Neural cell (in vitro differentiated cells): Measurements from ENCODE around the gene DGKD. TPM values are rescaled to one million over a fixed set of nuclear protein-coding genes. Genes with fewer than 3 reads are reported as not detected.

Source experiments
- H2AFZ ChIP-seq: fragments of 200-600, 300-800 bp; sonication (generic), shearing (Covaris generic); 2 replicates; pipeline ENCODE4 v1.6.0; 2014; ENCODE audit warnings: low read depth, mild to moderate bottlenecking, antibody characterized with exemption, low read length, moderate library complexity
- H3F3A ChIP-seq: fragments of 200-600 bp; shearing (Covaris generic); 2 replicates; pipeline ENCODE4 v1.6.1; 2016; ENCODE audit warnings: mild to moderate bottlenecking, moderate library complexity, mixed read lengths, antibody characterized with exemption, low read length; ENCODE audit not compliant: insufficient read depth, poor library complexity, severe bottlenecking
- H3K27ac ChIP-seq: fragments of 200-600, 300-800 bp; sonication (generic), shearing (Covaris generic); 2 replicates; pipeline ENCODE4 v1.5.1; 2014; ENCODE audit warnings: mild to moderate bottlenecking, low read length, moderate library complexity
- H3K27me3 ChIP-seq: fragments of 300-800, 200-600 bp; sonication (generic), shearing (Covaris generic); 2 replicates; pipeline ENCODE4 v1.6.0; 2014; ENCODE audit warnings: mild to moderate bottlenecking, low read depth, low read length, moderate library complexity; ENCODE audit not compliant: insufficient read depth
- H3K36me3 ChIP-seq: fragments of 300-800, 200-600 bp; sonication (generic), shearing (Covaris generic); 2 replicates; pipeline ENCODE4 v1.5.1; 2014; ENCODE audit warnings: mild to moderate bottlenecking, antibody characterized with exemption, low read length, moderate library complexity; ENCODE audit not compliant: insufficient read depth
- H3K4me2 ChIP-seq: fragments of 300-800, 200-600 bp; sonication (generic), shearing (Covaris generic); 2 replicates; pipeline ENCODE4 v1.6.0; 2014; ENCODE audit warnings: mild to moderate bottlenecking, low read length
- H3K4me3 ChIP-seq: fragments of 300-800, 200-600 bp; sonication (generic), shearing (Covaris generic); 2 replicates; pipeline ENCODE4 v1.5.1; 2014; ENCODE audit warnings: mild to moderate bottlenecking, low read length, moderate library complexity
- H3K79me2 ChIP-seq: fragments of 200-600 bp; shearing (Covaris generic); replicated peaks from 2 replicates; pipeline ENCODE4 v1.6.0; 2014; ENCODE audit warnings: mild to moderate bottlenecking, low read length, moderate library complexity; ENCODE audit not compliant: insufficient read depth
- H3K9ac ChIP-seq: fragments of 300-800, 200-600 bp; sonication (generic), shearing (Covaris generic); 2 replicates; pipeline ENCODE4 v1.6.1; 2016; ENCODE audit warnings: mild to moderate bottlenecking, low read length, mixed read lengths
- H3K9me2 ChIP-seq: fragments of 200-600 bp; shearing (Covaris generic); 2 replicates; pipeline ENCODE4 v1.6.1; 2016; ENCODE audit warnings: mild to moderate bottlenecking, low read length, mixed read lengths; ENCODE audit not compliant: insufficient read depth
- H3K9me3 ChIP-seq: fragments of 200-600, 300-800 bp; sonication (generic), shearing (Covaris generic); 2 replicates; pipeline ENCODE4 v1.6.1; 2016; ENCODE audit warnings: mild to moderate bottlenecking, mixed run types, low read length, moderate library complexity, mixed read lengths
- H4K20me1 ChIP-seq: fragments of 200-600 bp; shearing (Covaris generic); 2 replicates; pipeline ENCODE4 v1.6.1; 2016; ENCODE audit warnings: mild to moderate bottlenecking, mixed run types; ENCODE audit not compliant: insufficient read depth
- CTCF ChIP-seq: fragments of 450-650 bp; IDR thresholded peaks from 2 replicates; pipeline ENCODE4 v1.5.1; 2014; ENCODE audit warnings: antibody characterized with exemption, mild to moderate bottlenecking, moderate library complexity; ENCODE audit not compliant: poor library complexity, severe bottlenecking
- EP300 ChIP-seq: fragments of 450-650 bp; conservative IDR thresholded peaks from 2 replicates; pipeline ENCODE4 v1.6.1; 2014; ENCODE audit warnings: antibody characterized with exemption, mild to moderate bottlenecking, moderate library complexity; ENCODE audit not compliant: poor library complexity, severe bottlenecking
- EZH2 ChIP-seq: fragments of 200-600, 300-800 bp; shearing (Covaris generic), sonication (generic); IDR thresholded peaks from 2 replicates; pipeline ENCODE4 v1.6.1; 2014; ENCODE audit warnings: antibody characterized with exemption, low read length, borderline replicate concordance, mild to moderate bottlenecking; ENCODE audit not compliant: insufficient read depth, poor library complexity, severe bottlenecking
- MXI1 ChIP-seq: fragments of 450-650 bp; conservative IDR thresholded peaks from 2 replicates; pipeline ENCODE4 v1.6.1; 2014; ENCODE audit warnings: antibody characterized with exemption, mild to moderate bottlenecking; ENCODE audit not compliant: poor library complexity, severe bottlenecking
- POLR2AphosphoS5 ChIP-seq: IDR thresholded peaks from 2 replicates; pipeline ENCODE4 v1.6.1; 2012
- RAD21 ChIP-seq: fragments of 450-650 bp; conservative IDR thresholded peaks from 2 replicates; pipeline ENCODE4 v1.6.1; 2014; ENCODE audit warnings: antibody characterized with exemption, mild to moderate bottlenecking, moderate library complexity
- REST ChIP-seq: IDR thresholded peaks from 2 replicates; pipeline ENCODE4 v1.6.1; 2012; ENCODE audit warnings: borderline replicate concordance
- SMC3 ChIP-seq: fragments of 450-650 bp; conservative IDR thresholded peaks from 2 replicates; pipeline ENCODE4 v1.6.1; 2014; ENCODE audit warnings: antibody characterized with exemption, mild to moderate bottlenecking, moderate library complexity; ENCODE audit not compliant: poor library complexity
- TAF1 ChIP-seq: IDR thresholded peaks from 2 replicates; pipeline ENCODE4 v1.6.1; 2012; ENCODE audit warnings: low read depth
- polyA plus RNA-seq: library from polyadenylated mRNA; depleted of rRNA; stranded (reverse); fragments of >200 nt; gene quantifications from 2 replicates; pipeline ENCODE4 v1.2.3, GENCODE V29; 2014

DGKD gene
- polyA plus RNA-seq, 1 donor from 2014 or later, result 36.4 TPM

GRCh38 chr2:233418761-233419546 lies 64.7 kb downstream of the DGKD start:
- Histone ChIP-seq H3K9ac (no peak overlapping the region), H3K9me3 (no peaks in the 10 kb centered on the region), H3K27ac (no peak overlapping the region), H3K4me3 (no peak overlapping the region), H3K79me2 (no peaks in the 10 kb centered on the region), H3K36me3 (no peaks in the 10 kb centered on the region), H3K27me3 (no peaks in the 10 kb centered on the region), H2AFZ (no peak overlapping the region), H3K4me2 (no peak overlapping the region), H3F3A (no peaks in the 10 kb centered on the region), H4K20me1 (no peaks in the 10 kb centered on the region), H3K9me2 (no peaks in the 10 kb centered on the region)
- no peak for TF ChIP-seq REST
- TF ChIP-seq RAD21, result no peak

- TF ChIP-seq EP300 (no peak), TAF1 (no peak)
- Histone ChIP-seq H3K4me2 (no peak overlapping the region), H3K9ac (no peak overlapping the region), H3K9me3 (no peaks in the 10 kb centered on the region), H3K79me2 (no peaks in the 10 kb centered on the region), H3F3A (no peaks in the 10 kb centered on the region), H3K9me2 (no peaks in the 10 kb centered on the region), H4K20me1 (no peaks in the 10 kb centered on the region), H3K36me3 (no peaks in the 10 kb centered on the region), H3K27me3 (no peaks in the 10 kb centered on the region), H2AFZ (no peak overlapping the region), H3K27ac (no peak overlapping the region), H3K4me3 (no peak overlapping the region)
Observed at GRCh38 chr2:233419602-233420391, 65.5 kb downstream of the DGKD start.

GRCh38 chr2:233421091-233421816 lies 67.0 kb downstream of the DGKD start:
- Histone ChIP-seq H3K9me2 (no peaks in the 10 kb centered on the region), H3K27me3 (no peaks in the 10 kb centered on the region), H3K9me3 (no peaks in the 10 kb centered on the region), H2AFZ (no peak overlapping the region), H4K20me1 (no peaks in the 10 kb centered on the region), H3F3A (no peaks in the 10 kb centered on the region), H3K4me2 (no peak overlapping the region), H3K27ac (no peak overlapping the region), H3K9ac (no peak overlapping the region), H3K4me3 (no peak overlapping the region), H3K36me3 (no peaks in the 10 kb centered on the region), H3K79me2 (no peaks in the 10 kb centered on the region)
- TF ChIP-seq POLR2AphosphoS5 (no peak), MXI1 (no peak), EZH2 (no peak), TAF1 (no peak), CTCF (no peak), SMC3 (no peak), EP300 (no peak), REST (no peak), RAD21 (no peak)
